ENCODE measurements around the gene CFAP299. TPM values are rescaled to one million over a fixed set of nuclear protein-coding genes. Genes with fewer than 3 reads are reported as not detected.

CFAP299 gene
- total and polyA plus RNA-seq, 2 of the 8 experiments (the other 6 are each of a cell fraction or from before 2014, with no cell fraction given), result not detected

GRCh38 chr4:80540785-80541469, 205.4 kb downstream of the CFAP299 start (continued):
- no peak for TF ChIP-seq CTCF (IDR thresholded peaks at IDR 0.05; ENCODE audit: control extremely low read depth in 1 of 3, insufficient read depth in 1 of 3, low read depth in 1 of 3, low read length in 3 of 3)
- no peak for TF ChIP-seq YY1 (IDR thresholded peaks at IDR 0.05; ENCODE audit: low read depth, low read length)
- no peak for TF ChIP-seq SRF (IDR thresholded peaks at IDR 0.05; ENCODE audit: low read depth, low read length)
